ENCODE measurements around the gene TAB2.

- TF ChIP-seq, protein P1, sequence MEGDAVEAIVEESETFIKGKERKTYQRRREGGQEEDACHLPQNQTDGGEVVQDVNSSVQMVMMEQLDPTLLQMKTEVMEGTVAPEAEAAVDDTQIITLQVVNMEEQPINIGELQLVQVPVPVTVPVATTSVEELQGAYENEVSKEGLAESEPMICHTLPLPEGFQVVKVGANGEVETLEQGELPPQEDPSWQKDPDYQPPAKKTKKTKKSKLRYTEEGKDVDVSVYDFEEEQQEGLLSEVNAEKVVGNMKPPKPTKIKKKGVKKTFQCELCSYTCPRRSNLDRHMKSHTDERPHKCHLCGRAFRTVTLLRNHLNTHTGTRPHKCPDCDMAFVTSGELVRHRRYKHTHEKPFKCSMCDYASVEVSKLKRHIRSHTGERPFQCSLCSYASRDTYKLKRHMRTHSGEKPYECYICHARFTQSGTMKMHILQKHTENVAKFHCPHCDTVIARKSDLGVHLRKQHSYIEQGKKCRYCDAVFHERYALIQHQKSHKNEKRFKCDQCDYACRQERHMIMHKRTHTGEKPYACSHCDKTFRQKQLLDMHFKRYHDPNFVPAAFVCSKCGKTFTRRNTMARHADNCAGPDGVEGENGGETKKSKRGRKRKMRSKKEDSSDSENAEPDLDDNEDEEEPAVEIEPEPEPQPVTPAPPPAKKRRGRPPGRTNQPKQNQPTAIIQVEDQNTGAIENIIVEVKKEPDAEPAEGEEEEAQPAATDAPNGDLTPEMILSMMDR (IDR thresholded peaks at IDR 0.05) = no peak
- TF ChIP-seq POLR2A (IDR thresholded peaks at IDR 0.05) = no peak
Measured at GRCh38 chr6:149389509-149390297, 72.2 kb downstream of the TAB2 start.
